ENCODE data around the gene TRABD2B. TPM values are rescaled to one million over a fixed set of nuclear protein-coding genes. Genes with fewer than 3 reads are reported as not detected.

Gene TRABD2B
- total and polyA plus RNA-seq, 2 experiments from 2014 or later: 1.6 to 2.0 TPM

GRCh38 chr1:47761974-47762373, 235.2 kb downstream of the TRABD2B start:
- no peaks in the 10 kb centered on the region for H4K20me1 ChIP-seq (replicated peaks; ENCODE audit: insufficient read depth)
- no peaks in the 10 kb centered on the region for H3K9me2 ChIP-seq (ENCODE audit: insufficient read depth)
- no peak for TF ChIP-seq ZNF331 (CRISPR knock-in tag; IDR thresholded peaks at IDR 0.05; ENCODE audit: low read depth)
- TF ChIP-seq, protein P1, sequence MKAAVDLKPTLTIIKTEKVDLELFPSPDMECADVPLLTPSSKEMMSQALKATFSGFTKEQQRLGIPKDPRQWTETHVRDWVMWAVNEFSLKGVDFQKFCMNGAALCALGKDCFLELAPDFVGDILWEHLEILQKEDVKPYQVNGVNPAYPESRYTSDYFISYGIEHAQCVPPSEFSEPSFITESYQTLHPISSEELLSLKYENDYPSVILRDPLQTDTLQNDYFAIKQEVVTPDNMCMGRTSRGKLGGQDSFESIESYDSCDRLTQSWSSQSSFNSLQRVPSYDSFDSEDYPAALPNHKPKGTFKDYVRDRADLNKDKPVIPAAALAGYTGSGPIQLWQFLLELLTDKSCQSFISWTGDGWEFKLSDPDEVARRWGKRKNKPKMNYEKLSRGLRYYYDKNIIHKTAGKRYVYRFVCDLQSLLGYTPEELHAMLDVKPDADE (IDR thresholded peaks at IDR 0.05): no peak
- Mint-ChIP-seq H3K27me3 (ENCODE audit: insufficient read depth, low read depth, poor library complexity) (peaks cover 13% of the 10 kb centered on the region), H3K4me3 (no peak overlapping the region), H3K27ac (no peak overlapping the region), H3K36me3 (ENCODE audit: low read depth) (no peaks in the 10 kb centered on the region), H3K4me1 (no peaks in the 10 kb centered on the region; the same call in 2 of the 3 replicates), H3K9me3 (no peaks in the 10 kb centered on the region; the same call in 2 of the 3 replicates)
- no peak overlapping the region for H2AFZ ChIP-seq
- H3K4me3 ChIP-seq: no peak overlapping the region
- DNase-seq (ENCODE audit: low spot score) (no peak), ATAC-seq (no peak)
- H3K79me2 ChIP-seq (replicated peaks; ENCODE audit: insufficient read depth): no peaks in the 10 kb centered on the region
- no peaks in the 10 kb centered on the region for H3F3A ChIP-seq (replicated peaks; ENCODE audit: low read depth)
- H3K4me1 ChIP-seq (ENCODE audit: insufficient read depth): no peaks in the 10 kb centered on the region
- no peaks in the 10 kb centered on the region for H3K27me3 ChIP-seq (ENCODE audit: insufficient read depth)
- H3K36me3 ChIP-seq (ENCODE audit: insufficient read depth): no peaks in the 10 kb centered on the region
- H3K4me2 ChIP-seq: no peak overlapping the region
- H3K27ac ChIP-seq (ENCODE audit: low read depth): no peak overlapping the region

GRCh38 chr1:47761201-47761930, 235.8 kb downstream of the TRABD2B start:
- no peaks in the 10 kb centered on the region for H3K36me3 ChIP-seq (ENCODE audit: insufficient read depth)
- Mint-ChIP-seq H3K4me1 (no peaks in the 10 kb centered on the region), H3K4me3 (no peak overlapping the region), H3K27me3 (ENCODE audit: insufficient read depth, low read depth, poor library complexity) (peaks cover 13% of the 10 kb centered on the region), H3K9me3 (no peaks in the 10 kb centered on the region; the same call in 2 of the 3 replicates), H3K27ac (no peak overlapping the region), H3K36me3 (ENCODE audit: low read depth) (no peaks in the 10 kb centered on the region)
- H2AFZ ChIP-seq: no peak overlapping the region
- H3F3A ChIP-seq (replicated peaks; ENCODE audit: low read depth): no peaks in the 10 kb centered on the region
- no peaks in the 10 kb centered on the region for H3K27me3 ChIP-seq (ENCODE audit: insufficient read depth)
- H3K4me1 ChIP-seq (ENCODE audit: insufficient read depth): no peaks in the 10 kb centered on the region
- no peak for DNase-seq (ENCODE audit: low spot score)
- no peaks in the 10 kb centered on the region for H3K9me2 ChIP-seq (ENCODE audit: insufficient read depth)
- H3K79me2 ChIP-seq (replicated peaks; ENCODE audit: insufficient read depth): no peaks in the 10 kb centered on the region
- no peak overlapping the region for H3K4me2 ChIP-seq
- no peak for ATAC-seq
- H4K20me1 ChIP-seq (replicated peaks; ENCODE audit: insufficient read depth): no peaks in the 10 kb centered on the region
- no peak overlapping the region for H3K4me3 ChIP-seq
- H3K27ac ChIP-seq (ENCODE audit: low read depth): no peak overlapping the region
- TF ChIP-seq, protein P1 (IDR thresholded peaks at IDR 0.05): no peak
- TF ChIP-seq, protein P2, sequence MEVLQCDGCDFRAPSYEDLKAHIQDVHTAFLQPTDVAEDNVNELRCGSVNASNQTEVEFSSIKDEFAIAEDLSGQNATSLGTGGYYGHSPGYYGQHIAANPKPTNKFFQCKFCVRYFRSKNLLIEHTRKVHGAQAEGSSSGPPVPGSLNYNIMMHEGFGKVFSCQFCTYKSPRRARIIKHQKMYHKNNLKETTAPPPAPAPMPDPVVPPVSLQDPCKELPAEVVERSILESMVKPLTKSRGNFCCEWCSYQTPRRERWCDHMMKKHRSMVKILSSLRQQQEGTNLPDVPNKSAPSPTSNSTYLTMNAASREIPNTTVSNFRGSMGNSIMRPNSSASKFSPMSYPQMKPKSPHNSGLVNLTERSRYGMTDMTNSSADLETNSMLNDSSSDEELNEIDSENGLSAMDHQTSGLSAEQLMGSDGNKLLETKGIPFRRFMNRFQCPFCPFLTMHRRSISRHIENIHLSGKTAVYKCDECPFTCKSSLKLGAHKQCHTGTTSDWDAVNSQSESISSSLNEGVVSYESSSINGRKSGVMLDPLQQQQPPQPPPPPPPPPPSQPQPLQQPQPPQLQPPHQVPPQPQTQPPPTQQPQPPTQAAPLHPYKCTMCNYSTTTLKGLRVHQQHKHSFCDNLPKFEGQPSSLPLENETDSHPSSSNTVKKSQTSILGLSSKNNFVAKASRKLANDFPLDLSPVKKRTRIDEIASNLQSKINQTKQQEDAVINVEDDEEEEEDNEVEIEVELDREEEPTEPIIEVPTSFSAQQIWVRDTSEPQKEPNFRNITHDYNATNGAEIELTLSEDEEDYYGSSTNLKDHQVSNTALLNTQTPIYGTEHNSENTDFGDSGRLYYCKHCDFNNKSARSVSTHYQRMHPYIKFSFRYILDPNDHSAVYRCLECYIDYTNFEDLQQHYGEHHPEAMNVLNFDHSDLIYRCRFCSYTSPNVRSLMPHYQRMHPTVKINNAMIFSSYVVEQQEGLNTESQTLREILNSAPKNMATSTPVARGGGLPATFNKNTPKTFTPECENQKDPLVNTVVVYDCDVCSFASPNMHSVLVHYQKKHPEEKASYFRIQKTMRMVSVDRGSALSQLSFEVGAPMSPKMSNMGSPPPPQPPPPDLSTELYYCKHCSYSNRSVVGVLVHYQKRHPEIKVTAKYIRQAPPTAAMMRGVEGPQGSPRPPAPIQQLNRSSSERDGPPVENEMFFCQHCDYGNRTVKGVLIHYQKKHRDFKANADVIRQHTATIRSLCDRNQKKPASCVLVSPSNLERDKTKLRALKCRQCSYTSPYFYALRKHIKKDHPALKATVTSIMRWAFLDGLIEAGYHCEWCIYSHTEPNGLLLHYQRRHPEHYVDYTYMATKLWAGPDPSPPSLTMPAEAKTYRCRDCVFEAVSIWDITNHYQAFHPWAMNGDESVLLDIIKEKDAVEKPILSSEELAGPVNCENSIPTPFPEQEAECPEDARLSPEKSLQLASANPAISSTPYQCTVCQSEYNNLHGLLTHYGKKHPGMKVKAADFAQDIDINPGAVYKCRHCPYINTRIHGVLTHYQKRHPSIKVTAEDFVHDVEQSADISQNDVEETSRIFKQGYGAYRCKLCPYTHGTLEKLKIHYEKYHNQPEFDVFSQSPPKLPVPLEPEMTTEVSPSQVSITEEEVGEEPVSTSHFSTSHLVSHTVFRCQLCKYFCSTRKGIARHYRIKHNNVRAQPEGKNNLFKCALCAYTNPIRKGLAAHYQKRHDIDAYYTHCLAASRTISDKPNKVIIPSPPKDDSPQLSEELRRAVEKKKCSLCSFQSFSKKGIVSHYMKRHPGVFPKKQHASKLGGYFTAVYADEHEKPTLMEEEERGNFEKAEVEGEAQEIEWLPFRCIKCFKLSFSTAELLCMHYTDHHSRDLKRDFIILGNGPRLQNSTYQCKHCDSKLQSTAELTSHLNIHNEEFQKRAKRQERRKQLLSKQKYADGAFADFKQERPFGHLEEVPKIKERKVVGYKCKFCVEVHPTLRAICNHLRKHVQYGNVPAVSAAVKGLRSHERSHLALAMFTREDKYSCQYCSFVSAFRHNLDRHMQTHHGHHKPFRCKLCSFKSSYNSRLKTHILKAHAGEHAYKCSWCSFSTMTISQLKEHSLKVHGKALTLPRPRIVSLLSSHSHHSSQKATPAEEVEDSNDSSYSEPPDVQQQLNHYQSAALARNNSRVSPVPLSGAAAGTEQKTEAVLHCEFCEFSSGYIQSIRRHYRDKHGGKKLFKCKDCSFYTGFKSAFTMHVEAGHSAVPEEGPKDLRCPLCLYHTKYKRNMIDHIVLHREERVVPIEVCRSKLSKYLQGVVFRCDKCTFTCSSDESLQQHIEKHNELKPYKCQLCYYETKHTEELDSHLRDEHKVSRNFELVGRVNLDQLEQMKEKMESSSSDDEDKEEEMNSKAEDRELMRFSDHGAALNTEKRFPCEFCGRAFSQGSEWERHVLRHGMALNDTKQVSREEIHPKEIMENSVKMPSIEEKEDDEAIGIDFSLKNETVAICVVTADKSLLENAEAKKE (CRISPR knock-in tag; IDR thresholded peaks at IDR 0.05): no peak
- no peak for TF ChIP-seq CREB1 (CRISPR knock-in tag; IDR thresholded peaks at IDR 0.05; ENCODE audit: low read depth)
- TF ChIP-seq ZNF331 (CRISPR knock-in tag; IDR thresholded peaks at IDR 0.05; ENCODE audit: low read depth): no peak
- TF ChIP-seq REST (IDR thresholded peaks at IDR 0.05; ENCODE audit: unreplicated experiment): no peak
- no peak for TF ChIP-seq EZH2phosphoT487 (IDR thresholded peaks at IDR 0.05; ENCODE audit: unreplicated experiment)
- TF ChIP-seq STAT1 (IDR thresholded peaks at IDR 0.05; ENCODE audit: unreplicated experiment): no peak
- TF ChIP-seq ZNF114 (CRISPR knock-in tag; IDR thresholded peaks at IDR 0.05): no peak
